Epidermal melanocyte (primary cell): ENCODE results near the gene COL25A1.

Experiments used
- DNase-seq: peaks from one replicate; pipeline ENCODE4 v3.0.0; 2011; ENCODE audit warnings: low spot score; ENCODE audit not compliant: insufficient read length

The COL25A1 gene

GRCh38 chr4:109294006-109294405, 8.5 kb downstream of the COL25A1 start:
- DNase-seq = no peak

GRCh38 chr4:109291707-109292238, 10.7 kb downstream of the COL25A1 start:
- DNase-seq = no peak

- DNase-seq = no peak
Measured at GRCh38 chr4:109290918-109291317, 11.5 kb downstream of the COL25A1 start.

GRCh38 chr4:109278594-109279031, 23.8 kb downstream of the COL25A1 start:
- DNase-seq = no peak

- no peak for DNase-seq
Measured at GRCh38 chr4:109276482-109277095, 25.9 kb downstream of the COL25A1 start.

GRCh38 chr4:109275066-109275745, 27.3 kb downstream of the COL25A1 start:
- DNase-seq = no peak

- no peak for DNase-seq
Measured at GRCh38 chr4:109266891-109267290, 35.6 kb downstream of the COL25A1 start.

GRCh38 chr4:109266236-109266635, 36.2 kb downstream of the COL25A1 start:
- no peak for DNase-seq

GRCh38 chr4:109263721-109264120, 38.7 kb downstream of the COL25A1 start:
- DNase-seq = no peak

- DNase-seq = no peak
Measured at GRCh38 chr4:109256818-109257217, 45.6 kb downstream of the COL25A1 start.

- no peak for DNase-seq
Measured at GRCh38 chr4:109254845-109255244, 47.6 kb downstream of the COL25A1 start.

GRCh38 chr4:109251396-109251795, 51.1 kb downstream of the COL25A1 start:
- peak; percentile 49 for DNase-seq

GRCh38 chr4:109248322-109248900, 54.0 kb downstream of the COL25A1 start:
- DNase-seq = no peak

- no peak for DNase-seq
Measured at GRCh38 chr4:109243871-109244270, 58.6 kb downstream of the COL25A1 start.

- no peak for DNase-seq
Measured at GRCh38 chr4:109238746-109239145, 63.7 kb downstream of the COL25A1 start.

GRCh38 chr4:109235683-109236082, 66.8 kb downstream of the COL25A1 start:
- no peak for DNase-seq

GRCh38 chr4:109234596-109234995, 67.9 kb downstream of the COL25A1 start:
- no peak for DNase-seq

- DNase-seq = no peak
Measured at GRCh38 chr4:109233570-109233969, 68.9 kb downstream of the COL25A1 start.

- DNase-seq = no peak
Measured at GRCh38 chr4:109232681-109233080, 69.8 kb downstream of the COL25A1 start.

GRCh38 chr4:109231331-109231730, 71.1 kb downstream of the COL25A1 start:
- DNase-seq = no peak

GRCh38 chr4:109229028-109229427, 73.4 kb downstream of the COL25A1 start:
- DNase-seq = no peak

GRCh38 chr4:109218288-109218687, 84.2 kb downstream of the COL25A1 start:
- no peak for DNase-seq
